ENCODE measurements around the gene KLHL17.

The KLHL17 gene

GRCh38 chr1:934991-935750 is 25.2 kb upstream of the KLHL17 start:
- no peak for DNase-seq (ENCODE audit: extremely low read depth, low read depth)
- TF ChIP-seq, protein P1, sequence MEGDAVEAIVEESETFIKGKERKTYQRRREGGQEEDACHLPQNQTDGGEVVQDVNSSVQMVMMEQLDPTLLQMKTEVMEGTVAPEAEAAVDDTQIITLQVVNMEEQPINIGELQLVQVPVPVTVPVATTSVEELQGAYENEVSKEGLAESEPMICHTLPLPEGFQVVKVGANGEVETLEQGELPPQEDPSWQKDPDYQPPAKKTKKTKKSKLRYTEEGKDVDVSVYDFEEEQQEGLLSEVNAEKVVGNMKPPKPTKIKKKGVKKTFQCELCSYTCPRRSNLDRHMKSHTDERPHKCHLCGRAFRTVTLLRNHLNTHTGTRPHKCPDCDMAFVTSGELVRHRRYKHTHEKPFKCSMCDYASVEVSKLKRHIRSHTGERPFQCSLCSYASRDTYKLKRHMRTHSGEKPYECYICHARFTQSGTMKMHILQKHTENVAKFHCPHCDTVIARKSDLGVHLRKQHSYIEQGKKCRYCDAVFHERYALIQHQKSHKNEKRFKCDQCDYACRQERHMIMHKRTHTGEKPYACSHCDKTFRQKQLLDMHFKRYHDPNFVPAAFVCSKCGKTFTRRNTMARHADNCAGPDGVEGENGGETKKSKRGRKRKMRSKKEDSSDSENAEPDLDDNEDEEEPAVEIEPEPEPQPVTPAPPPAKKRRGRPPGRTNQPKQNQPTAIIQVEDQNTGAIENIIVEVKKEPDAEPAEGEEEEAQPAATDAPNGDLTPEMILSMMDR (IDR thresholded peaks at IDR 0.05; ENCODE audit: low read depth, low read length) = no peak

DNA sequence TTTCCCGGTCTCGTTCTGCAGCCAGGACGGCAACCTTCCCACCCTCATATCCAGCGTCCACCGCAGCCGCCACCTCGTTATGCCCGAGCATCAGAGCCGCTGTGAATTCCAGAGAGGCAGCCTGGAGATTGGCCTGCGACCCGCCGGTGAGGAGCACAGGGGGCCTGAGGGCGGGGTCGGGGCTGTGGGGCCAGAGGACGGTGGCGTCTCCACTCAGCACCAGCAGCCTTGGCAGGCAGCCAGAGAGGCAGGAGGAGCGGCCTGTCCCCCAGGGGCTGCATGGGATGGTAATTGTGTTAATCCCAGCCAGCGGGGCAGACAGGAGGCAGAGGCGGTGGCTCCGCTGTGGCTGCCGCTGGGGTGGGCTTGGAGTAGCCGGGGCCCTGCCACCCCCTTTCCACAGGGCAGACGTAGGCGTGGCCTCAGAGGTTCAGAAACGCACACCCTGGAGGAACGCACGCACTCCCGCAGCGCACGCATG is 24.6 kb upstream of the KLHL17 start:
- DNase-seq (ENCODE audit: extremely low read depth, low read depth) = no peak
- TF ChIP-seq, protein P1 (IDR thresholded peaks at IDR 0.05; ENCODE audit: low read depth, low read length) = no peak

DNA sequence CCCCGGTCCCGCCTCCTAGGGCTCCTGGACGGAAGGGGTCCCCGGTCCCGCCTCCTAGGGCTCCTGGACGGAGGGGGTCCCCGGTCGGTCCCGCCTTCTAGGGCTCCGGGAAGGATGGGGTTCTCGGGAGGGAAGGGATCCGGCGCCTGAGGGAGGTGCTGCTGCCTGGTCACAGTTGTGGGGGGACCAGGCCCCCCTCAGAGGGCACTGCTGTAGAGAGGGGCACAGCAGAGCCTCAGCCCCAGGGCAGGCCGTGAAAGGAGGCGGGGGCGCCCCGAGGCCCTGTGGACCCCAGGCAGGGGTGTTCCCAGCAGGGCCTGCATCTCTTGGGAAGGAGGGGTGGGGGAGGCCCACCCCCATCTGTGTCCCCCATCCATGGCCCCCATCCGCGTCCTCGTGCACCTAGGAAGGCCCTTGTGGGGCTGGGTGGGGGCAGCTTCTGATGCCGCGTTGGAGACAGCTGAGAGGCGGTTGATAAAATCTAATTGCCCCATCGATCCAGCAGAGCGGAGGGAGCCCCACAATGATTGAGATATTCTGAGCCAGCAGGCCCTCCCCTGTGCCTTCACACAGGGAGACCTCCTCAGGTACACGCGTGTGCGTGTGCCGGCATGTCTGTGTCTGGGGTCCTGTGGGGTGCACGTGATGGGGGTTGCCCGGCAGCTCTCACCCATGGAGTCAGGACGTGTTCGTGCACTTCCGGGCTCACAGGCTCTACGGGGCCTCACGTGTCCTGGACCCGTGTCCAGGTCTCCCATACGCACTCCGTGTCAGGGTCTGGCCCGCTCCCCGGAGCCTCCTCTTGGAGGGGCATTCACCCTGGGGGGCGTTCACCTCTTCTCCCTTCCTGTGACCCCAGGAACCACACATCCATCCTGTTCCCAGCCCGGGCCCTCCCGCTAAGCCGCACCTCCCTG is 23.8 kb upstream of the KLHL17 start:
- DNase-seq (ENCODE audit: extremely low read depth, low read depth) = no peak
- TF ChIP-seq, protein P1 (IDR thresholded peaks at IDR 0.05; ENCODE audit: low read depth, low read length) = no peak

DNA sequence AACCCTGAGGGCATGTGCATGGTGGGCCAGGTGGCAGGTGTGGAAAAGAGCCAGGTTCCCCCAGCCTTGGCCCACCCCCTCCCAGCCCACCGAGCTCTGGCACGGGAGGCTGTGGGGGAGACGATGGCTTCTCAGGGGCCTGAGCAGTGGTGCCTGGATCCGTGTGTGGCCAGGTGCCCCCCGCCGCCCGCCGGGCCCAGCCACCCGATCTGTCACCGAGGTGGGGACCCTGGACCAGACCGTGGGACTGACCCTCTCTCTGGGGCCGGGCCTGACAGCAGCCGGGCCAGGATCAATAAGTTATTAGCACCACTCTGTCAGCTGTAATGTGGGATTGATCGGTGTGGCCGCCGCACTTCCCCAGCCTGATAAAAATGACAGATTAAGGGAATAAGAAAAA is 22.9 kb upstream of the KLHL17 start:
- TF ChIP-seq, protein P1 (IDR thresholded peaks at IDR 0.05; ENCODE audit: low read depth, low read length) = no peak
- no peak for DNase-seq (ENCODE audit: extremely low read depth, low read depth)

DNA sequence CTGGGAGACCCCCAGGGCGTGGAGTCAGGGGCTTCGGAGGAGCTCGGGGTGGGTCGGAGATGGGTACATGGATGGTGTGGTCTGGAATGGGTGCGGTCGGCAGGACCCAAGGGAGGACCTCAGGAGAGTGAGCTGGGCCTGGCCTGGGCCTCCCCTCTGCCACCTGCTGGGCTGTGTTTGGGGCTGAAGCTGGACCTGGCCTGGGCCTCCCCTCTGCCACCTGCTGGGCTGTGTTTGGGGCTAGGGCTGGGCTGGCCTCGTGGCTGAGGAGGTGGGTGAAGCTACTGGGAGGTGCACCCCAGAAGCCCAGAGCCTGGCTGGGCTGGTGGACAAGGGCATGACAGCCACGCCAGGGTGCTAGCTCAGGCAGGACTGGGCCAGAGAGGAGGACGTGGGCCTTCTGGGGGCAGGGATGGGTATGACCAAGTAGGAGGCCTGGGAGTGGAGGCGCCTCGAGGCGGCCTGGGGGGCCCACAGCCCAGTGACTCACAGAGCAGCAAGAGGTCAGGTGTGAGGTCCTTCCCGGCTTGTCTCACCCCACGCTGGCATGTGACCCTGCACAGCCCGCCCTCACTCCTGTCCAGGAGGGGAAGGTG is 22.2 kb upstream of the KLHL17 start:
- DNase-seq (ENCODE audit: extremely low read depth, low read depth) = no peak

DNA sequence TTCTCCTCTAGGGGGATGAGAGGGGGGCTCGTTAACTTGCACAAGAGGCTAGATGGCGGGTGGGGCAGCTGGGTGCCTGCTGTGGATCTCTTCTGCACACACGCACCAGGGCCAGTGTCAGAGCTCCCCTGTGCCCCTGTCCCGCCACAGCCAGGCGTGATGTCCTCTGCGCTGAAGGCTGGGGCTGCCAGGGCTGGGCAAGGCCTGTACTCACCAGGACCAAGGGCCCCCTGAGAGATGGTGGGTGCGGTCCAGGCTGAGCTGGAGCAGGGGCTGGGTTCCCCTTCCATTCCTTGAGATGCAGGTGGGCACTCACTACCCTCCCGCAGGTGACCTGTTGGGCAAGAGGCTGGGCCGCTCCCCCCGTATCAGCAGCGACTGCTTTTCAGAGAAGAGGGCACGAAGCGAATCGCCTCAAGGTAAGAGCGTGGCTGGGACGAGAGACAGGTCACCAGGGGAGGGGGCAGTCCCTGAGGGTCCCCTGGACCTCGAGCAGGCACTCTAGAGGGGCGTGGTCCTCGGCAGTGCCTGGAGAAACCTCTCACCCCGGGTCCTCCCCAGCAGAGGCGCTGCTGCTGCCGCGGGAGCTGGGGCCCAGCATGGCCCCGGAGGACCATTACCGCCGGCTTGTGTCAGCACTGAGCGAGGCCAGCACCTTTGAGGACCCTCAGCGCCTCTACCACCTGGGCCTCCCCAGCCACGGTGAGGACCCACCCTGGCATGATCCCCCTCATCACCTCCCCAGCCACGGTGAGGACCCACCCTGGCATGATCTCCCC is 21.5 kb upstream of the KLHL17 start:
- DNase-seq (ENCODE audit: extremely low read depth, low read depth) = no peak
- TF ChIP-seq, protein P1 (IDR thresholded peaks at IDR 0.05; ENCODE audit: low read depth, low read length) = no peak

More for the DNA sequence above, 22.2 kb upstream of the KLHL17 start:
- TF ChIP-seq, protein P1 (IDR thresholded peaks at IDR 0.05; ENCODE audit: low read depth, low read length) = peak; percentile 56
